A673 (cell line): Measurements from ENCODE around the gene GRHL3. TPM values are rescaled to one million over a fixed set of nuclear protein-coding genes. Genes with fewer than 3 reads are reported as not detected.

Source experiments
- BruUV-seq: library from RNA; stranded (reverse); fragments of 400-500 nt; replicated peaks from 2 replicates; lab custom pipeline; 2021; lab: Mats Ljungman, UMichigan
- CTCF ChIA-PET: fragments of 300-600 bp; sonication (Branson Sonifier 250); formaldehyde crosslinking; loops from one replicate; lab custom pipeline; 2022; ENCODE audit warnings: antibody characterized with exemption; lab: Charles Lee
- POLR2A ChIA-PET: fragments of 300-600 bp; sonication (Branson Sonifier 250); formaldehyde crosslinking; loops from one replicate; lab custom pipeline; 2022; ENCODE audit warnings: antibody characterized with exemption; ENCODE audit not compliant: low non-redundant PET; lab: Charles Lee
- DNase-seq: peaks from one replicate; pipeline ENCODE4 v3.0.0-alpha.2; 2015; ENCODE audit warnings: low spot score
- H3K27ac ChIP-seq: fragments of 200-600 bp; sonication (generic); 2 replicates; pipeline ENCODE4 v1.5.1; 2016; ENCODE audit warnings: mixed run types, low read depth, mild to moderate bottlenecking, mixed read lengths, antibody characterized with exemption, low read length; ENCODE audit not compliant: poor library complexity, severe bottlenecking
- H3K27me3 ChIP-seq: fragments of 200-600 bp; sonication (generic); replicated peaks from 2 replicates; pipeline ENCODE4 v1.6.1; 2017; ENCODE audit warnings: mixed run types, low read depth, mild to moderate bottlenecking, mixed read lengths, antibody characterized with exemption, low read length; ENCODE audit not compliant: insufficient read depth, poor library complexity
- H3K36me3 ChIP-seq: fragments of 200-600 bp; sonication (generic); 2 replicates; pipeline ENCODE4 v1.6.1; 2016; ENCODE audit warnings: mixed run types, mild to moderate bottlenecking, mixed read lengths, antibody characterized with exemption, low read length; ENCODE audit not compliant: insufficient read depth, poor library complexity, severe bottlenecking
- H3K4me1 ChIP-seq: fragments of 200-600 bp; sonication (generic); 2 replicates; pipeline ENCODE4 v1.6.1; 2017; ENCODE audit warnings: mixed run types, mild to moderate bottlenecking, mixed read lengths, antibody characterized with exemption, low read length; ENCODE audit not compliant: insufficient read depth, poor library complexity, severe bottlenecking
- H3K4me3 ChIP-seq: fragments of 200-600 bp; sonication (generic); 2 replicates; pipeline ENCODE4 v1.5.1; 2016; ENCODE audit warnings: low read depth, mixed run types, mild to moderate bottlenecking, mixed read lengths, low read length; ENCODE audit not compliant: poor library complexity, severe bottlenecking
- H3K9me3 ChIP-seq: fragments of 200-600 bp; sonication (generic); 2 replicates; pipeline ENCODE4 v1.6.1; 2016; ENCODE audit warnings: mixed run types, low read depth, mild to moderate bottlenecking, mixed read lengths, antibody characterized with exemption, low read length; ENCODE audit not compliant: poor library complexity, severe bottlenecking
- EZH2 ChIP-seq: fragments of 200-600 bp; sonication (generic); IDR thresholded peaks from 2 replicates; pipeline ENCODE4 v1.6.1; 2017; ENCODE audit warnings: borderline replicate concordance, low read depth, mild to moderate bottlenecking, mixed read lengths, antibody characterized with exemption, low read length; ENCODE audit not compliant: poor library complexity, severe bottlenecking
- intact Hi-C: fragments of 100-400 bp; cut with micrococcal nuclease; formaldehyde crosslinking; loops from one replicate; pipeline ENCODE4 v1.10.0; 2022; ENCODE audit not compliant: unreplicated experiment
- total RNA-seq: library from RNA; stranded (reverse); gene quantifications from 2 replicates; pipeline ENCODE4 v1.2.3, GENCODE V29; 2021
- TF ChIP-seq, protein P1 (sequence below): fragments of 300-800, 200-600 bp; sonication (generic); conservative IDR thresholded peaks from 2 replicates; pipeline ENCODE4 v1.5.1; 2017; ENCODE audit warnings: low read depth, mild to moderate bottlenecking, antibody characterized with exemption, low read length, moderate library complexity, mixed read lengths

The GRHL3 gene
- total RNA-seq, 1 experiment from 2014 or later: not detected

GRCh38 chr1:24309762-24310485 lies 9.2 kb upstream of the GRHL3 start:
- H3K27ac ChIP-seq: no peak overlapping the region
- H3K36me3 ChIP-seq: no peaks in the 10 kb centered on the region
- no peak for TF ChIP-seq EZH2
- TF ChIP-seq, protein P1, sequence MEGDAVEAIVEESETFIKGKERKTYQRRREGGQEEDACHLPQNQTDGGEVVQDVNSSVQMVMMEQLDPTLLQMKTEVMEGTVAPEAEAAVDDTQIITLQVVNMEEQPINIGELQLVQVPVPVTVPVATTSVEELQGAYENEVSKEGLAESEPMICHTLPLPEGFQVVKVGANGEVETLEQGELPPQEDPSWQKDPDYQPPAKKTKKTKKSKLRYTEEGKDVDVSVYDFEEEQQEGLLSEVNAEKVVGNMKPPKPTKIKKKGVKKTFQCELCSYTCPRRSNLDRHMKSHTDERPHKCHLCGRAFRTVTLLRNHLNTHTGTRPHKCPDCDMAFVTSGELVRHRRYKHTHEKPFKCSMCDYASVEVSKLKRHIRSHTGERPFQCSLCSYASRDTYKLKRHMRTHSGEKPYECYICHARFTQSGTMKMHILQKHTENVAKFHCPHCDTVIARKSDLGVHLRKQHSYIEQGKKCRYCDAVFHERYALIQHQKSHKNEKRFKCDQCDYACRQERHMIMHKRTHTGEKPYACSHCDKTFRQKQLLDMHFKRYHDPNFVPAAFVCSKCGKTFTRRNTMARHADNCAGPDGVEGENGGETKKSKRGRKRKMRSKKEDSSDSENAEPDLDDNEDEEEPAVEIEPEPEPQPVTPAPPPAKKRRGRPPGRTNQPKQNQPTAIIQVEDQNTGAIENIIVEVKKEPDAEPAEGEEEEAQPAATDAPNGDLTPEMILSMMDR: no peak
- H3K4me1 ChIP-seq: no peaks in the 10 kb centered on the region
- ChIA-PET POLR2A (no interaction called here), CTCF (interaction anchor here (0.6 kb wide), 1 partner anchor 82 kb away, joined by 3 read pairs; no protein-coding TSS in a partner anchor)
- no peaks in the 10 kb centered on the region for H3K27me3 ChIP-seq
- DNase-seq: no peak
- intact Hi-C loops: no loop called here
- no peak overlapping the region for H3K4me3 ChIP-seq
- no peaks in the 10 kb centered on the region for H3K9me3 ChIP-seq
- no TSS peak for BruUV-seq

- intact Hi-C loops: no loop called here
- BruUV-seq: no TSS peak
- Histone ChIP-seq H3K4me1 (no peaks in the 10 kb centered on the region), H3K27me3 (no peaks in the 10 kb centered on the region), H3K4me3 (no peak overlapping the region), H3K9me3 (no peaks in the 10 kb centered on the region), H3K27ac (no peak overlapping the region), H3K36me3 (no peaks in the 10 kb centered on the region)
- DNase-seq: no peak
- ChIA-PET CTCF (no interaction called here), POLR2A (no interaction called here)
- TF ChIP-seq, protein P1: no peak
- TF ChIP-seq EZH2: no peak
Measured at GRCh38 chr1:24311234-24311633, 7.9 kb upstream of the GRHL3 start.

GRCh38 chr1:24311741-24312140 lies 7.4 kb upstream of the GRHL3 start:
- POLR2A ChIA-PET: no interaction called here
- H3K9me3 ChIP-seq: no peaks in the 10 kb centered on the region
- BruUV-seq: no TSS peak

More at GRCh38 chr1:24311741-24312140, 7.4 kb upstream of the GRHL3 start:
- Histone ChIP-seq H3K27ac (no peak overlapping the region), H3K27me3 (no peaks in the 10 kb centered on the region), H3K4me1 (no peaks in the 10 kb centered on the region), H3K36me3 (no peaks in the 10 kb centered on the region), H3K4me3 (no peak overlapping the region)
- DNase-seq: no peak
- intact Hi-C loops: no loop called here
- CTCF ChIA-PET: no interaction called here
- TF ChIP-seq EZH2: no peak
- TF ChIP-seq, protein P1: no peak
